GM13977 (cell line): ENCODE data around the gene TLK2.

ENCODE experiments used
- DNase-seq: peaks from one replicate; pipeline ENCODE4 v3.0.0; 2012; ENCODE audit warnings: low spot score
- in situ Hi-C: fragments of 300-500 bp; cut with MboI; formaldehyde crosslinking; loops from one replicate; pipeline ENCODE4 v1.12.0; 2022; ENCODE audit warnings: low sequenced_read_pairs, low pct_unique_long_range_greater_than_20kb, mixed read lengths, inconsistent platforms; ENCODE audit not compliant: unreplicated experiment
- TF ChIP-seq, protein P1 (sequence below): IDR thresholded peaks from 2 replicates; pipeline ENCODE4 v1.5.1; 2012; ENCODE audit warnings: mild to moderate bottlenecking, control low read depth; ENCODE audit not compliant: insufficient read depth; ENCODE audit errors: extremely low read depth, missing control alignments

The TLK2 gene

DNA sequence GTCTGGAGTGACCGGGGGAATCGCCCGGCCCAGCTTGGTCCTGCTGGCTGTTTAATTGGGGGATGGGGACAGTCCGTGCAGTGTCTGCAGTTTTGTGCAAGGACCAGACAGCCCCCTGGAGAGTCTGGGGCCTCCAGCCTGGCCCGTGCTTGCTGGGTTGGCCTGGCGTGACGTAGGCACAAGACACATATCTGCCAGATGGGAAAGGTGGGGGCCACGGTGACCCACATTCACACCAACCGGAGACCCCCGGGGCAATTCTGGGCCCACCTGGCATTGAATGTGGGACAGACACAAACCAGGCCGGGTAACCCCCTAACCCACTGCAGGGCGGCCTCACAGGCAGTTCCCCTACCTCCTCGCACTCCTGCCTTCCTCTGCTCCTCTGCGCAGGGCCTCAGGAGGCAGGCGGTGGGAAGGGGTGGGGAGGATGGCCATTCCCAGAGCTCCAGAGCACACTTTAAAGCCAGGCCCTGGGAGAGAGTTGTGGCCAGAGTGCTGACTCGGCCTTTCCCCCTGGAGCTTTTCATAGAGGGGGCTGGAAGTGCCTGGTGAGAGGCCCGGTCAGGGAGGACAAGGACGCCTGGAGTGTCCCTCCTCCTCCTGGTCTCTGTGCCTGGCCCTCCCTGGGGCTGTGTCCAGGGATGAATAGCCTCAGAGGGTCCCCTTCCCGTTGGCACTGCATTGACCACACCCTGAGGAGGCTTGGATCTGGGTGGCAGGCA, 150.4 kb downstream of the TLK2 start:
- TF ChIP-seq, protein P1, sequence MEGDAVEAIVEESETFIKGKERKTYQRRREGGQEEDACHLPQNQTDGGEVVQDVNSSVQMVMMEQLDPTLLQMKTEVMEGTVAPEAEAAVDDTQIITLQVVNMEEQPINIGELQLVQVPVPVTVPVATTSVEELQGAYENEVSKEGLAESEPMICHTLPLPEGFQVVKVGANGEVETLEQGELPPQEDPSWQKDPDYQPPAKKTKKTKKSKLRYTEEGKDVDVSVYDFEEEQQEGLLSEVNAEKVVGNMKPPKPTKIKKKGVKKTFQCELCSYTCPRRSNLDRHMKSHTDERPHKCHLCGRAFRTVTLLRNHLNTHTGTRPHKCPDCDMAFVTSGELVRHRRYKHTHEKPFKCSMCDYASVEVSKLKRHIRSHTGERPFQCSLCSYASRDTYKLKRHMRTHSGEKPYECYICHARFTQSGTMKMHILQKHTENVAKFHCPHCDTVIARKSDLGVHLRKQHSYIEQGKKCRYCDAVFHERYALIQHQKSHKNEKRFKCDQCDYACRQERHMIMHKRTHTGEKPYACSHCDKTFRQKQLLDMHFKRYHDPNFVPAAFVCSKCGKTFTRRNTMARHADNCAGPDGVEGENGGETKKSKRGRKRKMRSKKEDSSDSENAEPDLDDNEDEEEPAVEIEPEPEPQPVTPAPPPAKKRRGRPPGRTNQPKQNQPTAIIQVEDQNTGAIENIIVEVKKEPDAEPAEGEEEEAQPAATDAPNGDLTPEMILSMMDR: no peak
- in situ Hi-C loops: no loop called here
- DNase-seq: no peak

DNA sequence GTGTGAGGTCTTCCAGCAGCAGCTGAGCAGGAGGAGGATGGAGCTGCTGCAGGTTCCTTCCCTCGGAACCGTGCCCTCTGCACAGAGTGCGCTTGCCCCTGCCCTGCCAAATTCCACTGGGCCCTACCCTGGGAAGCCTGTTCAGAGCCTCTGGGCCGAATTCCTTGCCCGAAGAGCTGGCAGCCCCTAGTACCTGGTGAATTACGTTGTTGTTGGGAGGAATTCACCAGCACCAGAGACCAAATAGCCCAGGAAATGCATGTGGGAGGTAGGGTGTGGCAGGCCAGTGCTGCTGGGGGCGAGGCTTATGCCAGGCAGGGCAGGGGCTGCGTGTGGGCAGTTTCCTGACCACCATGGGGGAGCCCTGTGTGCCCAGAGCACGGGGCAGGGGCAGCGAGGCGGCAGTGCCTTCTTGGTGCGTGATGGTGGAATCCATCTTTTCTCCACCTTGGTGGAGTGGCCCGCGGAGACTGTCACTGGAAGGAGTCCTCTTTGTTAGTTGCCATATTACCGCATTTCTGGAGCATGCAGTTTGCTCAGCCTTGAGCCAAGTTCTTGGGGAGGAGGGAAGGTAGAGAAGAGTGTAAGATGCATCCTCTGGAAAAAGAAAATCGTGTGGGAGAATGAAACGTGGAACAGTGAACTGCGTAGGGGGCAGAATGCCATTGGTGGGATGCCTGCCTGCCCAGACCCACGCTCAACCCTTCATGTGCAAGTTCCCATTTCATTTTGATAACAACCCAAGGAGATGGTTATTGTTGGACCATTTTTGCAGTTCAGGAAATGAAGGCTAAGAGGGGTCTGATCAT, 151.1 kb downstream of the TLK2 start:
- DNase-seq: no peak
- TF ChIP-seq, protein P1: no peak
- in situ Hi-C loops: no loop called here

DNA sequence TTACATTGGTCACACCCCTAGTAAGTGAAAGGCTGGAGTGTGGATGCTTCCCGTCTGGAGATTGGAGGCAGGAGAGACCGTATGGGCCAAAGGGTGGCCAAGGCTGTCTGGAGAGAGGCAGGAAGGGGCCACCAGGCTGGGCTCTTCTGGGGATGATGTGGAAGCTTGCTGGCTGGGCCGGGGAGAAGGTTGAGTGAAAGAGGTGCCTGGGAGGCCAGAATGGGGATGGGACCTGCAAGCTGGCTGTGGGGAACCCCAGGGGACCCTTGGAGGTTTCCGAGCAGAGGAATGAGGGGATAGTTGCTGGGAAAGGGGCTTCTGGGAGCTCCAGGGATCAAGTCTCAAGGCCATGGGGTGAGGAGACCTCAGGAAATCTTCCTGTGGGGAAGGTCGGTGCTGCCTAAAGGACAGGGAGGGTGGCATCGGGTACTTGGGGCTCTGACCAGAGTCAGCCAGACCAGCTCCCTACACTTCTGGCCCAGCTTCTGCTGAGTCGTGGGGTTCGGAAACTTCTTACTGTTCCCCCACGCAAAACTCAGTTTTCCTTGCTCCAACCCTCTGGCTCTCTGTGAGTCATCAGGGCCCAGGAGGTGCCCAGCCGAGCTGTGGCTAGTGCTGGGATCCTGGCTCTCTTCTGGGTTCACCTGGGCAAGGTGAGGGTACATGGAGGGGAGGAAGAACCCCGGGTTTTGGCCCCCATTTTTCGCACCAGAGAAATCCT, 151.9 kb downstream of the TLK2 start:
- no peak for DNase-seq
- in situ Hi-C loops: no loop called here
- TF ChIP-seq, protein P1: no peak

DNA sequence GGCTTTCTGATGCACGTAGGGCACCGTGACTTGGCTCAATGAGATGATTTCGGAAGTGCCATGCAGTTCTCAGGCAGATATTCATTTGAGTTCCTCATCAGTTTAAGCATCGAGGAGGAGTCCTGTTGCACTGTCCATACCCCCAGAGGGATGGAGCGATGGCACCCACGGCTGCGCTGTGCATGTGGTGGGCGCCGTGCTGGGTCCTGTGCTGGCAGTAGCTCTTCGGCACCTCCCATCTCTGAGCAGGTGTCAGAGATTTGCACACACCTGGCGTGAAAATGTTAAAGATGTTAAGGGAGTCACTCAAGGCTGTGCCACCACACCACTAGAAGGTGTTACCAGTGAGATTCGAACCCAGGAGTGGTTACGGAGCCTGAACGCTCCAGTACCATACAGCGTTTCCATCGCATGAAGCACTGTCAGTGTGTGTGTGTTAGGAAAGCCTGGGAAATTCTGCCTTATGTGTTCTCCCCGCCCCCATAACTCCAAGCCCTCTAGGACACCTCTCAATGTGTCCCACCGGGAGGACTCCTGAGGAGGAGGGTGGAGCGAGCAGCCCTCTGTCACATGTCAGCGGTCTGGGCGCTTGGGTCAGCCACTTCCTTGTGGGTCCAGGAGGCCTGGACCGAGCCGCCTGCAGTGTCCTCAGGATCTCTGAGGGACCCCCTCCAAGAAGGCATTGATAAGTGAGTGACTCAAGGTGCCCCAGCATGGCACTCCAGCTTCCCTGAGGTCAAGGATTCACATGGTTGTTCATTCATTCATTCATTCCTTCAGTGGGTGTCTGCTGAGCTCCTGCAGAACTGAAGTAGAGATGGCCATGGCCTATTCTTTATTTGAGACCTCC, 152.7 kb downstream of the TLK2 start:
- in situ Hi-C loops: no loop called here
- no peak for DNase-seq
- TF ChIP-seq, protein P1: no peak

DNA sequence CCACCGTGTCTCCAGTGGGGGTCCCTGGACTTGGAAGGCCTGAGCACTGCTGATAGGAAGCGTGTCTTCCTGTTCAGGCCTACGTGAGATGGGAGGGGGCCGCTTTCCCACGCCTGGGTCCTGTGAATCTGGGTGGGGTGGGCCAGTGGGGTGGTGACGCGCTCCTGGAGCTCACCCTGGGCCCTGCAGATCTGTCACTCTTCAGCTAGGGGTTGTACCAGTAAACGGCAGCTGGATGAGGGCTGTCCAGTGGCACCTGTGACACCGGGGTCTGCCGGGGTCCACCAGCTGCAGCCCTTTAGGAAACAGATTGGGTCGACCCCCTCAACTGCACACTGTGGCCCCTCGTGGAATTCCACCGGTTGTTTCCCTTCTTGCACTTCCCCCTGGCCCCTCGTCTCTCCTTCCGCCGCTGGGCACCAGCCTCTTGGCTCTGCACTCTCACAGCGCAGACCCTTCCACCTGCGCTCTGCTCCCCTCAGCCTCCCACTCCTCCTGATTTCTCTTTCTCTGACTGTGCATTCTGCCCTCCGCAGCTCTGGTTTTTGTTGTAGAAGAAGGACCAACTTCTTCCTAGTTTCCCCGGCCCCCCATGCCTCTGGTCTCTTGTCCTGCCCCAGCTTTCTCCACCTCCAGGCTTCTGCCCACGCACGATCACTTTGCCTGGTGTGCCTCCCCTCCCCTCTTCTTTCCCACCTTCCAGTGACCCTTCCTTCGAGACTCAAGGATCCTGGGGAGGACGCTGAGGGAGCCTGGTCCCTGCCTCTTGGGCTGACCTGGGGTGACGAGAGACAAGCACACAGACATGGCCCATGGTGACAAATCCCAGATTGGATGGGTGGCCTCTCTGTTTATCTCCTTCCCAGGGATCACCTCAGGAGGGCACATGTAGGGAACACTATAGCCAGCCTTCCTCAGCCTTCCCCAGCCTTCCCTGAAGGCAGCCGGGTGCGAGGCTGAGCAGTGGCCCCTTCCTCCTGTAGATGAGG, 153.6 kb downstream of the TLK2 start:
- DNase-seq: no peak
- TF ChIP-seq, protein P1: no peak
- in situ Hi-C loops: no loop called here
